Stimulated activated CD4-positive, alpha-beta T cell treated with anti-CD3 and anti-CD28 coated beads, TNF-alpha, amount 100 ng/mL, for 4 hours (primary cell): ENCODE data around the gene ATP2A2.
"Not testable (repeated sequence)": the region's sequence is repeated elsewhere in the genome, so short reads cannot be mapped to it uniquely, and the experiment has no call there.

ENCODE experiments used
- DNase-seq, 3 experiments: peaks; one replicate each; pipeline ENCODE4 v3.0.0-alpha.2; 2020; ENCODE audit warnings: low read depth in 3 of 3

Gene ATP2A2

GRCh38 chr12:110289711-110290078 lies 8.6 kb downstream of the ATP2A2 start:
- DNase-seq: no peak

GRCh38 chr12:110301065-110301806 lies 20.2 kb downstream of the ATP2A2 start:
- no peak for DNase-seq

DNA sequence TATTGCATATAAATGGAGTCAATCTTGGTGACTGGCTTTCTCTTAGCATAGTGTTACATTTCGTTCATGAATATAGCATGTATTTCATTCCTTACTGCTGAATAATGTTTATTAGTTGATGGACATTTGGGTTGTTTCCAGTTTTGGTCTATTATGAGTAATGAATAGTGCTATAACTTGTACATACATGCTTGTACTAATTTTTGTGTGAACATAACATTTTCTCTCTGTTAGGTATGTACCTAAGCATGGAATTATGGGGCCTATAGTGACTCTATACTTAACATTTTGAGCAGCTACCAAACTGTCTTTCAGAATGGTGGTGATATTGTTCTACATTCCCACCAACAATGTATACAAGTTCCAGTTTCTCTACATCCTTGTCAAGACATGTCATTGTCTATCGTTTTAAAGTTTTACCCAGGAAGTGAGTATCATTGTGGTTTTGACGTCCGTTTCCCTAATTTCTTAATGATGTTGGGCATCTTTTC lies 23.1 kb downstream of the ATP2A2 start:
- no peak for DNase-seq

- DNase-seq: no peak
Measured at GRCh38 chr12:110307372-110307771, 26.3 kb downstream of the ATP2A2 start.

GRCh38 chr12:110310763-110311162 lies 29.7 kb downstream of the ATP2A2 start:
- no peak for DNase-seq

DNA sequence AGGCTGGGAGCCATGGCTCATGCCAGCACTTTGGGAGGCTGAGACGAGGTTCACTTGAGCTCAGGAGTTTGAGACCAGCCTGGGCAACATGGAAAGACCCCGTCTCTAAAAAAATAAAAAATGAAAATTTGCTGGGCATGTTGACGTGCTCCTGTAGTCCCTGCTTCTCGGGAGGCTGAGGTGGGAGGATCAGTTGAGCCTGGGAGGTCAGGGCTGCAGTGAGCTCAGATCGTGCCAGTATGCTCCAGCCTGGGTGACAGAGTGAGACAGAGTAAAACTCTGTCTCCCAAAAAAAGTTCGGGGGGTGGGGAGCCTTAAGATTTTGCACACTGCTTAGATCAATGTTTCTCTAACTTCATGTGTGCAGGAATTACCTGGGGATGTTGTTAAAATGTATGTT lies 30.9 kb downstream of the ATP2A2 start:
- no peak for DNase-seq

DNA sequence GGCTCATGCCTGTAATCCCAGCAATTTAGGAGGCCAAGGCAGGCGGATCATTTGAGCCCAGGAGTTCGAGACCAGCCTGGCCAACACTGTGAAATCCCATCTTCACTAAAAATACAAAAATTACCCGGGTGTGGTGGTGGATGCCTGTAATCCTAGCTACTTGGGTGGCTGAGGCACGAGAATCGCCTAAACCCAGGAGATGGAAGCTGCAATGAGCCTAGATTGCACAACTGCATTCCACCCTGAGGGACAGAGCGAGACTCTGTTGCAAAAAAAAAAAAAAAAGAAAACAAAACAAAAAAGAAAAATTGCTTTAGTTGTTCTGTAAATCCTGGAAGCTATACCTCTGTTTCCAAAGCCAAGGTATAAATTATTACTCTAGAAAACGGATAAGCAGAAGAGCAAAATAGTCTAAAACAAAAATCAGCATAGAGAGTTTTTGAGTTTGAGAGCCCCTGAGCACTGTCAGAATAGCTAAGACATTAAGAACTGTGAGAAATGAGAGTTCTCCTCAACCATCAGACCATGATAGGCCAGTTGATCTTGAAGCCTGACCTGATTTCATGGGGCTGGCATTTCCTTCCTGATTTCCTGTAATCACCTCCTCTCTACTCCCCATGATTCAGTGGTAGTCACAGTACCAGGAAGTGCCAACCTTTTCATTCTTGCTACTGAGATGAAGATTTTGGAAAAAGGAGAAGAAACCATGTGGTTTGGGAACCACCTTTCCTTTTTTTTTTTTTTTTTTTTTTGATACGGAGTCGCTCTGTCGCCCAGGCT lies 31.7 kb downstream of the ATP2A2 start:
- no peak for DNase-seq

GRCh38 chr12:110314308-110314707 lies 33.3 kb downstream of the ATP2A2 start:
- DNase-seq: no peak

GRCh38 chr12:110316861-110317260 lies 35.8 kb downstream of the ATP2A2 start:
- no peak for DNase-seq

DNA sequence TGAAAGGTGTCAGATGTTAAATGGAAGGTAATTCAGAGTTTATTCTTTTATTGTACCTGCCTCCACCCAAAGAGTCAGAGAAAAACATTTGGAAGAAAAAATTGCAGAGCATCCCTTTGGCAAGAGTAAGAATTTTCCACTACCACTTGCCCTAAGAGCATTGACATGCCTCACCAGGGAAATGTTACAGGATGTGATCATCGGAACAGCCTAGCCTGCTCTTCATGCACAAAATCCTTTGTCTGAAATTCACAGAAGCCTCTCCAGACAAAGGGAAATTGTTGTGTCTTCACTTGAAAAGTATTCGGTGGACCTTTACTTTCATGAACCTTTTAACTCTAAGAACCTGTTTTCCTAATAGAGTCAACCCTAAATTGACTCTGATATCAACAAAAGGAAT lies 36.9 kb downstream of the ATP2A2 start:
- no peak for DNase-seq

DNA sequence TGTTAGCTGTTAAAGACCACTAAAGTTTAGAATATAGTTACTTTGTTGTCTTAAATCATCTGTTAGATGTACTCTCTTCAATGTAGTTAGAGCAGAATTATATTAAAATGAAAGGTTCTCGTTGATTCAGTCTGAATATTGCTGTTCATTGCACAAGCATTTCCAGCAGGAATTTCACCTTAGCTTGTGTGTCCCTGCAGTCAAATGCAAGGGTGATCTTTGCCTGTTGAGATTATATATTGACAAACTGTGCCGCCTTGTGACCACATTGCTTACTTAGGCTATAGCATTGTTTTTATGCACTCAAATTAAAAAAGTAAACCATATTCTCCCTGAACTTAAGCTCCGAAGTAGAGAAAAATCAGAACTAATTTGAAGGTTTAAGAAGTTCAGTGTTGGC lies 39.5 kb downstream of the ATP2A2 start:
- DNase-seq: no peak

- no peak for DNase-seq
Measured at GRCh38 chr12:110329710-110330109, 48.7 kb downstream of the ATP2A2 start.

GRCh38 chr12:110330124-110330523 lies 49.1 kb downstream of the ATP2A2 start:
- DNase-seq: no peak

DNA sequence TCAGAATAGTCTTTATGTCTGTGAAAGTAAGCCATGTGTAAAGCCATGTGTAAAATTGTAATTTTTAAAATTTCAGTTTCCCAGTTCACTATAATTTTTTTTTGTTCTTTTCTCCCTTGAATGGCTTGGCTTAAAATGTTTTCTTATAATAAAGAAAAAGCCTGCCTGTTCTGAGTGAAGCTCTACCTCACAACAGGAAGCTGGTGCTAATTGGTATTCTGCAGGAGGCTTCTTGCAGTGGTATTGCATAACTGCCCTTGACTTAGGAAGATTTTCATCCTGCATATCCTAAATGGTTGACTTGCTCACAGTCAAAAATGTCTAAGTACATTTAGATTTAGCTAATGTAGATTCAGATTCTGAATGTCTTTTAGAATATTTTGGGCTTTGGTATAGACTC lies 49.5 kb downstream of the ATP2A2 start:
- DNase-seq: no peak

GRCh38 chr12:110333201-110333600 lies 52.2 kb downstream of the ATP2A2 start:
- no peak for DNase-seq

GRCh38 chr12:110335481-110336045 lies 54.5 kb downstream of the ATP2A2 start:
- no peak for DNase-seq

DNA sequence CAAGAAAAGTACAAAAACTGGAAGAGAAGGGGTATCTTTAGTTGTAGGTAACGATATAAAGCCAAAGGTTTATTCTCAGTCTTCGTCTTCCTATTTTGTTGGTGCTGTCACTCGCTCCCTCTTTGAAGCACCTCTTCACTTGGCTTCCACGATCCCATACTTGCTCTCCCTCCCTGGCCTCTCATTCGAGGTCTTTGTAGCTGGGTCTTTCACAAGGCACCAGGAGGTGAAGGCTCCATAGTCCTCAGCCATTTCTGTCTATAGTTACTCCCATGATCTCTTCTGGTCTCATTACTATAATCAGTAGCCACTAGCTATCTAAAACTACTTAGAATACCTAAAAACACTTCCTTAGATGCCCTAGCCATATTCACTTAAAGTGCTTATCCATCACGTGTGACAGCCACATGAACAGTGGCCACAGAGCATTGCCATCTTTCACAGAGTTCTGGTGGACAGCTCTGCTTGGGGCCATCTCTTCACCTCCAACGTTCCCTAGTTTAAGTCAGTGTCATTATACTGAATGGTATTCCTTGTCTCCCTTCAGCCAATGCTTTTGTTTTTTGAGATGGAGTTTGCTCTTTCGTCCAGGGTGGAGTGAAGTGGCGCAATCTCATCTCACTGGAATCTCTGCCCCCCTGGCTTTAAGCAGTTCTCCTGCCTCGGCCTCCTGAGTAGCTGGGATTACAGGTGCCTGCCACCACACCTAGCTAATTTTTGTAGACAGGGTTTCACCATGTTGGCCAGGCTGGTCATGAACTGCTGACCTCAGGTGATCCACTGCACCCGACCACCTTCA lies 57.1 kb downstream of the ATP2A2 start:
- no peak for DNase-seq

DNA sequence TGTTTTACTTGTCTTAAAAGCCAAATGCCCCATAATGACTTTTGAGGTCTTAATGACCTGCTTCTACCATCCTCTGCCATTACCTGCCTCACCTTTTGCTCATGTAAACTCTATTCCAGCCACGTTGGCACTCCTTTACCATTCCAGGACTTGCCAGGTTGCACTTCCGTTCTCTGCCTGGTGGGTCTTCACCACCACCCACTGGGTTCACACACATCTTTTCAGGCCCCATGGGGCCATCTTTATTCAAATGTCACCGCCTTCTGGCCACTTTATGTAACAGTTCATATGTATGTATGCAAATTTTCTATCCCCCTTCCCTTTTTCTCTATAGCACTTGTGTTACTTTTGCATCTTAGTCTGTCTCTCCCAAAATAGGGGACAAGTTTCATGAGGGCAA lies 57.7 kb downstream of the ATP2A2 start:
- DNase-seq: no peak

DNA sequence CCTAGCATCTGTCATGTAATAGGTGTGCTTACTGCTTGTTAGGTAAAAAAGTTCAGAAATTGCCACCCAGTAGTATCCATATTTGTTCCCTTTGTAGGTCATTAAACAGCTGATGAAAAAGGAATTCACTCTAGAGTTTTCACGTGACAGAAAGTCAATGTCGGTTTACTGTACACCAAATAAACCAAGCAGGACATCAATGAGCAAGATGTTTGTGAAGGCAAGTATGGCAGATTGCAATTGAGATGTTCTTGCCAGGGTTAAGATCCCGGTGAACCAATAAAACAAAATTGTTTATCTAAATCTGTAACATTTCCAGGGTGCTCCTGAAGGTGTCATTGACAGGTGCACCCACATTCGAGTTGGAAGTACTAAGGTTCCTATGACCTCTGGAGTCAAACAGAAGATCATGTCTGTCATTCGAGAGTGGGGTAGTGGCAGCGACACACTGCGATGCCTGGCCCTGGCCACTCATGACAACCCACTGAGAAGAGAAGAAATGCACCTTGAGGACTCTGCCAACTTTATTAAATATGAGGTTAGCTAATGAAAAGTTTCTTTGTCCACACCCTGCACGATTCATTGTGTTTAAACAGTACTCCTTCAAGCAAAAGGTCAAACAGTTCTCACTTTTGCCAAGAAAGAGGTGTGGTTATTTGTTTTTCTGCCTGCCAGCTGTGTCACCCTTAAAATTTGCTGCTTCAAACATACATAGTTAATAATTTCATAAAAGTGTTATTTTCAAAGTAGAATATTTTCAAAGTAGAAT lies 58.3 kb downstream of the ATP2A2 start:
- DNase-seq: no peak

DNA sequence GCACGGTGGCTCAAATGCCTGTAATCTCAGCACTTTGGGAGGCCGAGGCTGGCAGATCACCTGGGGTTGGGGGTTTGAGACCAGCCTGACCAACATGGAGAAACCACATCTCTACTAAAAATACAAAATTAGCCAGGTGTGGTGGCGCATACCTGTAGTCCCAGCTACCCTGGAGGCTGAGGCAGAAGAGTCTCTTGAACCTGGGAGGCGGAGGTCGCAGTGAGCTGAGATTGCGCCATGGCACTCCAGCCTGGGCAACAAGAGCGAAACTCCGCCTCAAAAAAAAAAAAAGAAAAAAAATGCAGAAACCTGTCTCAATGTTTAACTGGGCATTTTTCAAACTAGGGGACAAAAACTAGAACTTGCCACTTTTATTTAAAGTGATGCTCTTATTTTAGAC lies 59.2 kb downstream of the ATP2A2 start:
- DNase-seq: not testable (repeated sequence)

DNA sequence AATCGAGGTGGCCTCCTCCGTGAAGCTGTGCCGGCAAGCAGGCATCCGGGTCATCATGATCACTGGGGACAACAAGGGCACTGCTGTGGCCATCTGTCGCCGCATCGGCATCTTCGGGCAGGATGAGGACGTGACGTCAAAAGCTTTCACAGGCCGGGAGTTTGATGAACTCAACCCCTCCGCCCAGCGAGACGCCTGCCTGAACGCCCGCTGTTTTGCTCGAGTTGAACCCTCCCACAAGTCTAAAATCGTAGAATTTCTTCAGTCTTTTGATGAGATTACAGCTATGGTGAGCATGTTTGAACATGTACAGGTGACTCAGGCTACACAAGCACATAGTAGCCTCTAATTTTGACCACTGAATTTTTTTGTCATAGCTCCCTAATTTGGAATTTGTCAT lies 59.7 kb downstream of the ATP2A2 start:
- DNase-seq: no peak
